Left ventricle myocardium inferior (tissue), 1 donor: ENCODE measurements around the gene ING5. TPM values are rescaled to one million over a fixed set of nuclear protein-coding genes. Genes with fewer than 3 reads are reported as not detected.
"Not testable (repeated sequence)": the region's sequence is repeated elsewhere in the genome, so short reads cannot be mapped to it uniquely, and the experiment has no call there.

ENCODE experiments used
- DNase-seq: peaks from one replicate; pipeline ENCODE4 v3.0.0-alpha.2; 2020
- H3K27ac ChIP-seq: fragments of 200-600 bp; replicated peaks from 2 replicates; pipeline ENCODE4 v1.8.0; 2021
- H3K27me3 ChIP-seq: fragments of 200-600 bp; 2 replicates; pipeline ENCODE4 v1.8.0; 2021; ENCODE audit warnings: low read depth
- H3K36me3 ChIP-seq: fragments of 200-600 bp; 2 replicates; pipeline ENCODE4 v1.8.0; 2021
- H3K4me1 ChIP-seq: fragments of 200-600 bp; 2 replicates; pipeline ENCODE4 v1.8.0; 2021
- H3K4me3 ChIP-seq: fragments of 200-600 bp; 2 replicates; pipeline ENCODE4 v1.8.0; 2021; ENCODE audit warnings: mild to moderate bottlenecking, moderate library complexity
- H3K9me3 ChIP-seq: fragments of 200-600 bp; replicated peaks from 2 replicates; pipeline ENCODE4 v1.8.0; 2021
- intact Hi-C: fragments of 100-400 bp; cut with micrococcal nuclease; formaldehyde crosslinking; loops from one replicate; pipeline ENCODE4 v1.11.0; 2022
- total RNA-seq: library from RNA; stranded (reverse); fragmentation: NEBNext Ultra II Directional; extraction: Animal tissue kit (Norgen Biotek cat#: 25700); gene quantifications from one replicate; pipeline ENCODE4 v1.2.1, GENCODE V29; 2021
- TF ChIP-seq, protein P1 (sequence below): fragments of 200-600 bp; IDR thresholded peaks from 2 replicates; pipeline ENCODE4 v1.8.0; 2021; ENCODE audit warnings: antibody characterized with exemption, mild to moderate bottlenecking, borderline replicate concordance
- donor health status: DM: no; HTN: yes; CAD: no; lungs with severe emphysema.

The ING5 gene
- total RNA-seq, 1 donor from 2014 or later, result 20.0 TPM

DNA sequence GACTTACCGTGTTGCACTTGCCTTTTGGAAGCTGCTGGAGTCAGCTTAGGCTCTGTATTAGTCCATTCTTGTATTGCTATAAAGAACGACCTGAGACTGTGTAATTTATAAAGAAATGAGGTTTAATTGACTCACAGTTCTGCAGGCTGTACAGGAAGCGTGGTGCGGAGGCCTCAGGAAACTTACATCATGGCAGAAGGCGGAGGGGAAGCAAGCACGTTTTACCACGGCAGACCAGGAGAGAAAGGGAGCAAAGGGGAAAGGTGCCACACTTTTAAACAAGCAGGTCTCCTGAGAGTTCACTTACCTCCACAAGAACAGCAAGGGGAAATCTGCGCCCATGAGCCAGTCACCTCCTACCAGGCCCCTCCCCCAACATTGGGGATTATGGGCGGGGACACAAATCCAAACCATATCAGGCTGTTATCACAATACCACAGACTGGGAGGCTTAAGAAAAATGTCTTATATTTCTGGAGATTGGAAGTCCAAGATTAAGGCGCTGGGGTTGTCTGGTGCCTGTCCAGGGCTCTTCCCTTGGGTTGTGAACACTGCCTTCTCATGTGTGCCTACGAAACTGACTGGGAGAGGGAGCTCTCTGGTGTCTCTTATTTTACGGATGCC is 28.9 kb downstream of the ING5 start:
- peaks cover 2% of the 10 kb centered on the region for H3K36me3 ChIP-seq
- H3K27me3 ChIP-seq, result no peaks in the 10 kb centered on the region
- no peak overlapping the region for H3K4me3 ChIP-seq
- TF ChIP-seq, protein P1, sequence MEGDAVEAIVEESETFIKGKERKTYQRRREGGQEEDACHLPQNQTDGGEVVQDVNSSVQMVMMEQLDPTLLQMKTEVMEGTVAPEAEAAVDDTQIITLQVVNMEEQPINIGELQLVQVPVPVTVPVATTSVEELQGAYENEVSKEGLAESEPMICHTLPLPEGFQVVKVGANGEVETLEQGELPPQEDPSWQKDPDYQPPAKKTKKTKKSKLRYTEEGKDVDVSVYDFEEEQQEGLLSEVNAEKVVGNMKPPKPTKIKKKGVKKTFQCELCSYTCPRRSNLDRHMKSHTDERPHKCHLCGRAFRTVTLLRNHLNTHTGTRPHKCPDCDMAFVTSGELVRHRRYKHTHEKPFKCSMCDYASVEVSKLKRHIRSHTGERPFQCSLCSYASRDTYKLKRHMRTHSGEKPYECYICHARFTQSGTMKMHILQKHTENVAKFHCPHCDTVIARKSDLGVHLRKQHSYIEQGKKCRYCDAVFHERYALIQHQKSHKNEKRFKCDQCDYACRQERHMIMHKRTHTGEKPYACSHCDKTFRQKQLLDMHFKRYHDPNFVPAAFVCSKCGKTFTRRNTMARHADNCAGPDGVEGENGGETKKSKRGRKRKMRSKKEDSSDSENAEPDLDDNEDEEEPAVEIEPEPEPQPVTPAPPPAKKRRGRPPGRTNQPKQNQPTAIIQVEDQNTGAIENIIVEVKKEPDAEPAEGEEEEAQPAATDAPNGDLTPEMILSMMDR, result no peak
- no peak overlapping the region for H3K27ac ChIP-seq
- DNase-seq, result no peak
- intact Hi-C loops, result no loop called here
- peaks cover 32% of the 10 kb centered on the region for H3K4me1 ChIP-seq
- H3K9me3 ChIP-seq, result no peaks in the 10 kb centered on the region

DNA sequence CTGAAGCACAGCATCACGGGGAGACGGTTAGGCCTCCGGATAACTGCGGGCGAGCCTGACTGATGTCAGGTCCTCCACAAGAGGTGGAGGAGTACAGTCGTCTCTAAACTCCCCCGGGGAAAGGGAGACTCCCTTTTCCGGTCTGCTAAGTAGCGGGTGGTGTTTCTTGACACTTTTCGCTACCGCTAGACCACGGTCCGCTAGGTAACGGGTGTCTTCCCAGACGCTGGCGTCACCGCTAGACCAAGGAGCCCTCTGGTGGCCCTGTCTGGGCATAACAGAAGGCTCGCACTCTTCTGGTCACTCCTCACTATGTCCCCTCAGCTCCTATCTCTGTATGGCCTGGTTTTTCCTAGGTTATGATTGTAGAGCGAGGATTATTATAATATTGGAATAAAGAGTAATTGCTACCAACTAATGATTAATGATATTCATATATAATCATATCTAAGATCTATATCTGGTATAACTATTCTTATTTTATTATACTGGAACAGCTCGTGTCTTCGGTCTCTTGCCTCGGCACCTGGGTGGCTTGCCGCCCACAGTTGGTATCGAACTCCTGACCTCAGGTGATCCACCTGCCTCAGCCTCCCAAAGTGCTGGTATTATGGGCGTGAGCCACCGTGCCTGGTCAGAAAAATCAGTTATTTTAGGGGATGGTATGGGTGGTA is 30.8 kb downstream of the ING5 start:
- DNase-seq, result peak; percentile 79
- H3K4me3 ChIP-seq, result peak overlapping the region; percentile 45
- intact Hi-C loops, H3K27me3 ChIP-seq, H3K9me3 ChIP-seq, H3K27ac ChIP-seq, H3K36me3 ChIP-seq: not testable (repeated sequence)
- TF ChIP-seq, protein P1, result peak; percentile 81
- peaks cover 36% of the 10 kb centered on the region for H3K4me1 ChIP-seq

DNA sequence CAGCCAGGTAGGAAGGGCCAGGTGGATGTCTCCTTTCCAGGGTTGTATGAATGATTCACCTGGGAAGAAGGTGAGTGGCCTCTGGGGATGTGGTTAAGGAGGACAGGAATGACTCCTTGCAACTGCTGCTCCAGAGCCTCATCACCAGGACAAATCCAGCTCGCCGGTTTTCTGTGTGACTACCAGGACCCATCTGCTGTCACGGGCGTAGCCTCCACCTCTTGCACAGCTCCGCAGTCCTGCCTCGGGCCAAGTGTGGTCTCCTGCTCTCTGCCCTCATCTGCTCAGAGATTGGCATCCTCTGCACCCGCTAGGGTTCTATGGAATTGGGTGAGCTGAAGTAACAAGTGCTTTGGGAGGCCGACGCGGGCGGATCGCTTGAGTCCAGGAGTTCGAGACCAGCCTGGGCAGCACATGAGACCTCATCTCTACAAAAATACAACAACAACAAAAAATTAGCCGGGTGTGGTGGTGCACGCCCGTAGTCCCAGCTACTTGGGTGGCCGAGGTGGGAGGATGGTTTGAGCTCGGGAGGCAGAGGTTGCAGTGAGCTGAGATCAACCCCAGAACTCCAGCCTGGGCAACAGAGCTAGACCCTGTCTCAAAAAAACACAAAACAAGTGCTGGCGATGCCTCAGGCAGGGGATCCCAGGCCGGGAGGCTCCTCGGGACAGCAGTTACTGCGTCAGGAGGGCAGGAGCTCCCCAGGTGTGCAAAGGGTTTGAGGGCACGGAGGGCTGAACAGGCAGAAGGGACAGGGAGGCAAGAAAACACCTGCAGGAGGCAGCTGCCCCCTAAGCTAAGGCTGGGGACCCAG is 31.8 kb downstream of the ING5 start:
- TF ChIP-seq, protein P1, result no peak
- Histone ChIP-seq H3K4me1 (peaks cover 30% of the 10 kb centered on the region), H3K4me3 (peak overlapping the region; percentile 85), H3K9me3 (no peaks in the 10 kb centered on the region), H3K36me3 (no peaks in the 10 kb centered on the region), H3K27me3 (no peaks in the 10 kb centered on the region), H3K27ac (peak overlapping the region; percentile 94)
- intact Hi-C loops, result no loop called here
- no peak for DNase-seq

DNA sequence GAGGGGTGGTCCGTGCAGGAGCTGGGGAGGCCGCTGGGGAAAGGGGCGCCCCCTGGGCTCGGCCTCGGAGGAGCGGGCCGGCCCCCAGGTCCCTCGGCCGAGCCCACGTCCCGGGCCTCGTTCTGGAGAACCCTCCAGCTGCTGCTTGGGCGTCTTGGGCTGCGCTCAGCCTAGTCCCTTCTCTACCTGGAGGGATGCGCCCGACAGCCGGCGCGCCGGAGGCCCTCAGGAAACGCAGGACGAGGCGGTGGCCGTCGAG is 32.3 kb downstream of the ING5 start:
- no peaks in the 10 kb centered on the region for H3K36me3 ChIP-seq
- peak overlapping the region; percentile 85 for H3K4me3 ChIP-seq
- peaks cover 30% of the 10 kb centered on the region for H3K4me1 ChIP-seq
- no peak for DNase-seq
- H3K9me3 ChIP-seq, result no peaks in the 10 kb centered on the region
- H3K27ac ChIP-seq, result peak overlapping the region; percentile 94
- TF ChIP-seq, protein P1, result peak; percentile 14
- intact Hi-C loops, result no loop called here
- H3K27me3 ChIP-seq, result no peaks in the 10 kb centered on the region

DNA sequence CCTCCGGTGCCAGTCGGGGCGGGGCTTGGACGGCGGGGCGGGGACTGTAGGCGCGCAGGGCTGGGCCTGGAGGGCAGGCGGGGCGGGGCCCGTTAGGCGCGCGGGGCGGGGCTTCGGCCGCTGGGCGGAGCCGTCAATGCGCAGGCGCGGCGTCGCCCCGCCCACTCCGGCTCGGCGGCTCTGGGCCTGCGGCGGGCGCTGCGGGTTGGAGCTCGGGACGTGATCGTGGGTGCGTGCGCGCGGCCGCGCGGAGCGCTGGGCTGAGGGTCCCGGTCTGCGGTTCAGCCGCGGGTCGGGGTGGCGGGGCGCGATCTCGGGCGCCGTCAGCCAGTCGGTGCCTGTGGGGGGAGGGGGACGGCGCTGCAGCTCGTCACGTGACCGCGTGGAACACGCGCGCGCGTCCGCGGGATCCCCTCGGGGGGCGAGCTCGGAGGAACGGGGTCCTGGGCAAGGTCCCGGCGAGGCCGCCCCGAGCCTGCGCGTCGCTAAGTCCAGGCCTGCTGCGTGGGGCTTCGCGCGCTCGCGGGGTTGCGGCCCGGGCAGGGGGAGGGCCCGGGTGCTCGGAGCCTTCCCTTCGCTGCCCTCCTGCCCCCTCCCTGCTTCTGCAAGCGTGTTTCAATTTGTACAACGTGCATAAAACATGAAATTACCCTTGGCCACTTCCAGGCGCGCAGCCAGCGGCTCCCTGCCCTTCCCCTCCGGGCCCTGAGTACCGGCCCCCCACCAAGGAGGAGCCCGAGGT is 32.8 kb downstream of the ING5 start, which contains the start of gene D2HGDH:
D2HGDH (plus strand) TSS at position 164 of the 742 bp plus-strand sequence. CDS start 595 bp downstream, outside the sequence.
- H3K36me3 ChIP-seq, result no peaks in the 10 kb centered on the region
- peaks cover 30% of the 10 kb centered on the region for H3K4me1 ChIP-seq
- H3K27me3 ChIP-seq, result no peaks in the 10 kb centered on the region
- TF ChIP-seq, protein P1, result no peak
- intact Hi-C loops, result no loop called here
- no peaks in the 10 kb centered on the region for H3K9me3 ChIP-seq
- H3K27ac ChIP-seq, result peak within 1 kb of the TSS; percentile 94
- peak within 1 kb of the TSS; percentile 85 for H3K4me3 ChIP-seq
- DNase-seq, result peak; percentile 95
